ENCODE measurements around the gene UCHL5. TPM values are rescaled to one million over a fixed set of nuclear protein-coding genes. Genes with fewer than 3 reads are reported as not detected.
"Not testable (repeated sequence)": the region's sequence is repeated elsewhere in the genome, so short reads cannot be mapped to it uniquely, and the experiment has no call there.

The UCHL5 gene
- total RNA-seq, 1 donor from 2014 or later: 26.0 TPM

DNA sequence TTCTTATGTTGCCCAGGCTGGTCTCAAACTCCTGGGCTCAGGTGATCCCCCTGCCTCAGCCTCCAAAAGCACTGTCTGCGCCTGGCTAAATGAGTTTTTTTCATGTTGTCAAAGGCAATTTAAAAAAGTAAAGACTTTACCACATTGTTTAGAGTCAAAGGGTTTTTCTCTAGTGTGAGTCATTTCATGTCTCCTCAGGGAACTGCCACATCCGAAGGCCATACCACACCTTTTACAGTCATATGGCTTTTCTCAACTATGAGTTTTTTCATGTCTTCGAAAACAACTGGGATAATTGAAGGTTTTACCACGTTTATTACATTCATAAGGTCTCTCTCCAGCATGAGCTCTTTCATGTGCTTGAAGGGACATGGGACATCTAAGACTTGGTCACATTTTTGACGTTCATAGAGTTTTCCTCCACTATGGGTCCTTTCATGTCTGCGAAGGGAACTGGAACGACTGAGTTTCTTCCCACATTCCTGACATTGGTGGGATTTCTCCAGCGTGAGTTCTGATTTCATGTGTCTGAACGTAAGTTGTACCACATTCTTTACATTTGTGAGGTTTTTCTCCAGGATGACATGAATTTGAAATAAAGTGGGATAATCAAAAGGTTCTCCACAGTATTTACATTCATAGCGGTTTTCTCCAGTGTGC is 65.6 kb downstream of the UCHL5 start:
- no peaks in the 10 kb centered on the region for H3K27me3 ChIP-seq (ENCODE audit: low read depth)
- H3K36me3 ChIP-seq: peaks cover 5% of the 10 kb centered on the region
- intact Hi-C loops (cut with DNase I): no loop called here
- H3K4me1 ChIP-seq: no peaks in the 10 kb centered on the region
- no peak overlapping the region for H3K27ac ChIP-seq
- no peak for ATAC-seq
- TF ChIP-seq, protein P1, sequence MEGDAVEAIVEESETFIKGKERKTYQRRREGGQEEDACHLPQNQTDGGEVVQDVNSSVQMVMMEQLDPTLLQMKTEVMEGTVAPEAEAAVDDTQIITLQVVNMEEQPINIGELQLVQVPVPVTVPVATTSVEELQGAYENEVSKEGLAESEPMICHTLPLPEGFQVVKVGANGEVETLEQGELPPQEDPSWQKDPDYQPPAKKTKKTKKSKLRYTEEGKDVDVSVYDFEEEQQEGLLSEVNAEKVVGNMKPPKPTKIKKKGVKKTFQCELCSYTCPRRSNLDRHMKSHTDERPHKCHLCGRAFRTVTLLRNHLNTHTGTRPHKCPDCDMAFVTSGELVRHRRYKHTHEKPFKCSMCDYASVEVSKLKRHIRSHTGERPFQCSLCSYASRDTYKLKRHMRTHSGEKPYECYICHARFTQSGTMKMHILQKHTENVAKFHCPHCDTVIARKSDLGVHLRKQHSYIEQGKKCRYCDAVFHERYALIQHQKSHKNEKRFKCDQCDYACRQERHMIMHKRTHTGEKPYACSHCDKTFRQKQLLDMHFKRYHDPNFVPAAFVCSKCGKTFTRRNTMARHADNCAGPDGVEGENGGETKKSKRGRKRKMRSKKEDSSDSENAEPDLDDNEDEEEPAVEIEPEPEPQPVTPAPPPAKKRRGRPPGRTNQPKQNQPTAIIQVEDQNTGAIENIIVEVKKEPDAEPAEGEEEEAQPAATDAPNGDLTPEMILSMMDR (IDR thresholded peaks at IDR 0.05): no peak
- no peak for DNase-seq
- no peaks in the 10 kb centered on the region for H3K9me3 ChIP-seq
- H3K4me3 ChIP-seq: no peak overlapping the region

DNA sequence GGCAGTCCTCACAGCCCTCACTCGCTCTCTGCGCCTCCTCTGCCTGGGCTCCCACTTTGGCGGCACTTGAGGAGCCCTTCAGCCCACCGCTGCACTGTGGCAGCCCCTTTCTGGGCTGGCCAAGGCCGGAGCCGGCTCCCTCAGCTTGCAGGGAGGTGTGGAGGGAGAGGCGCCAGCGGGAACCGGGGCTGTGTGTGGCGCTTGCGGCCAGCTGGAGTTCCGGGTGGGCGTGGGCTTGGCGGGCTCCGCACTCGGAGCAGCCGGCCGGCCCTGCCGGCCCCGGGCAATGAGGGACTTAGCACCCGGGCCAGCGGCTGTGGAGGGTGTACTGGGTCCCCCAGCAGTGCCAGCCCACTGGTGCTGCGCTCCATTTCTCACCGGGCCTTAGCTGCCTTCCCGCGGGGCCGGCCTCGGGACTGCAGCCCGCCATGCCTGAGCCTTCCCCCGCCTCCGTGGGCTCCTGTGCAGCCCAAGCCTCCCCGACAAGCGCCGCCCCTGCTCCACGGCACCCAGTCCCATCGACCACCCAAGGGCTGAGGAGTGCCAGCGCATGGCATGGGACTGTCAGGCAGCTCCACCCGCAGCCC is 72.3 kb downstream of the UCHL5 start:
- H3K4me1 ChIP-seq; DNase-seq; ATAC-seq; H3K27me3 ChIP-seq (ENCODE audit: low read depth); H3K27ac ChIP-seq; H3K36me3 ChIP-seq; H3K9me3 ChIP-seq; intact Hi-C loops (cut with DNase I); H3K4me3 ChIP-seq: not testable (repeated sequence)

DNA sequence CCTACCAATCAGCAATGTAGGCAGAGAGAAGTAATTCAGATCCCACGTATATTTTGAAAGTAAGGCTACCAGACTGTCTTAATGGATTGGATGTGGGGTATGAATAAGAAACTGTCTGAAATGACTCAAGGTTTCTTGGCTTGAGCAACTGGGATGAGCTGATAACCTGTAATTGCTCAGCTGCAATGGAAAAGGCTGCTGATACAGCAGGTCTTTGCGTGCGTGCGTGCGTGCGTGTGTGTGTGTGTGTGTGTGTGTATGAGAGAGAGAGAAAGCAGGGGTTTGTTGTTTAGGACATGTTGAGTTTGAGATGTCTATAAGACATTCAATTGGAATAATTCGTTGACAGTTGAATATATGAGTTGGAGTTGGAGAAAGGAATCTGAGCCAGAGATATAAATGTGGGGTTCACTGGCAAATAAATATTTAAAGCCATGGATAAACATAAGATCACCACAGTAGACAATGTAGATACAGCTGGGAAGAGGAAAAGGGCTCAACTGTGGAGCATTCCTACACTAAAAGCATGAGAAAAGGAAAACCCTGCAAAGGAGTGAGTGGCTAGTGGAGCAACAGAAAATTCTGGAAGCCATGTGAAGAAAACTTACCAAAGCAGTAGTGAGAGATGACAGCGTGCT is 72.9 kb downstream of the UCHL5 start:
- ATAC-seq: no peak
- no peak overlapping the region for H3K4me3 ChIP-seq
- no peak for DNase-seq

DNA sequence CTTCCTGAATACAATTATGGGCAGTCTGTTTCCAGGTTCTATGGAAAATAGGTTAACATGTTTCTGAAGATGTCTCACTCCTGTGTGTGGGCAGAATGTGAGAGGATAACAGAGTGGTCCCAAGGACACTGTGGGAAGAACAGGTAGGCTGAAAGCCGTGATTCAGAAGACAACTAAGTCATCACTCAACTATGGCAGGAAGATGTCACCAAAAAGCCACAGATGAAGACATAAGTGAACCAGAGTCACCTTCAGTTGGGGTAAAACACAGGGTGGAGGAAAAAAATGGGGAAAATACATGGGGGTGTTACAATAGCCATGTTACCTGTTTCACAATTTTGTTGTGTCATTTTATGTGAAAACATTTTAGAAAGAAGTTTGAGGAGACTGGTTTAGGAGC is 75.1 kb downstream of the UCHL5 start:
- no peak for DNase-seq
- Histone ChIP-seq H3K27ac (no peak overlapping the region), H3K36me3 (no peaks in the 10 kb centered on the region), H3K4me1 (no peaks in the 10 kb centered on the region), H3K27me3 (ENCODE audit: low read depth) (no peaks in the 10 kb centered on the region), H3K4me3 (no peak overlapping the region), H3K9me3 (no peaks in the 10 kb centered on the region)
- TF ChIP-seq, protein P1 (IDR thresholded peaks at IDR 0.05): no peak
- no peak for ATAC-seq
- intact Hi-C loops (cut with DNase I): no loop called here

More for the DNA sequence above, 72.9 kb downstream of the UCHL5 start:
- H3K27ac ChIP-seq: no peak overlapping the region
- TF ChIP-seq, protein P1 (IDR thresholded peaks at IDR 0.05): no peak
- H3K9me3 ChIP-seq: no peaks in the 10 kb centered on the region
- no peaks in the 10 kb centered on the region for H3K4me1 ChIP-seq
- intact Hi-C loops (cut with DNase I): no loop called here
- H3K27me3 ChIP-seq (ENCODE audit: low read depth): no peaks in the 10 kb centered on the region
- H3K36me3 ChIP-seq: no peaks in the 10 kb centered on the region

DNA sequence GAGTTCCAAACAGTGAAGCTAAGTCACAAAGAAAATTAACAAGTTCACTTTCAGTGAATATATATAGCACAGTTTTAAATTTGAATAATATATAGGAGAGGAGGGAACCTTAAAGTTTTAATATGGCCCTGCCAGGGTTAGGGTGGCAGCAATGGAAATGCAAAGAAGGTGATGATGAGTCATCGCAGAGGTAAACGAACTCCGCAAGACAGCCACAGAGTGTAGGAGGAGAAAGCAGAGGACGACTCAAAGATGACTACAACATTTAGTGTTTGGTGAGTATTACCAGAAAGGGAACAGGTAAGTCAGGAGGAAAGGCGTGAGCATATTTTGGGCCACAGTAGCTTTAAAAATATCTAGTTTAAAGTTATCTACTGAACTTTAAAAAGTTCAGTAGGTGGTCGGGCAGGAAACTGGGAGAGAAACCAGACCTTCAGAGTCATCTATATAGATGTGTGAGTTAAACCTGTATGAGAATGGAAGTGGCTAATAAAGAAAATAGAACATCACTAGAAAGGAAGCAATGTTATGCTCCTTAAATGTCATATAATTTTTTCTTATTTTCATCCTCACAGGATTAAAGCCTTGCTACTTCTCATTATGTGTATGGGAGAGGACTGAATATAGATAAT is 75.7 kb downstream of the UCHL5 start:
- Histone ChIP-seq H3K4me1 (no peaks in the 10 kb centered on the region), H3K27ac (no peak overlapping the region), H3K4me3 (no peak overlapping the region), H3K27me3 (ENCODE audit: low read depth) (no peaks in the 10 kb centered on the region), H3K36me3 (no peaks in the 10 kb centered on the region), H3K9me3 (no peaks in the 10 kb centered on the region)
- intact Hi-C loops (cut with DNase I): no loop called here
- DNase-seq (no peak), ATAC-seq (no peak)
- TF ChIP-seq, protein P1 (IDR thresholded peaks at IDR 0.05): no peak

DNA sequence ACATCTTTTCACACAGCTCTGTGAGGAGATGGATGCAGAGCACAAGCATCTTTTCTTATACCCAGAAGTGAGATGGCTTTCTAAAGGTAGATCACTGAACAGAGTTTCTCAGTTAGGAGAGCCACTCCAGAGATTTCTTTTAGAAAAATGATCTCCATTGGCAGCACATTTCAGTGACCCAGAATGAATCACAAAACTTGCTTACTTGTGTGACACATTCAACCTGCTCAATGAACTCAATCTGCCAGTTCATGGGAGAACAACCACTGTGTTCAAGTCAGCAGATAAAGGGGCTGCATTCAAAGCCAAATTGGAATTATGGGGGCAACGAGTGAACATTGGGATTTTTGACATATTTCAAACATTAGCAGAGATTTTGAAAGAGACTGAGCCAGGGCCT is 78.3 kb downstream of the UCHL5 start:
- H3K36me3 ChIP-seq: no peaks in the 10 kb centered on the region
- no peak for DNase-seq
- no peak overlapping the region for H3K4me3 ChIP-seq
- no peaks in the 10 kb centered on the region for H3K9me3 ChIP-seq
- intact Hi-C loops (cut with DNase I): no loop called here
- H3K27ac ChIP-seq: no peak overlapping the region
- TF ChIP-seq, protein P1 (IDR thresholded peaks at IDR 0.05): no peak
- no peaks in the 10 kb centered on the region for H3K4me1 ChIP-seq
- no peak for ATAC-seq
- no peaks in the 10 kb centered on the region for H3K27me3 ChIP-seq (ENCODE audit: low read depth)

DNA sequence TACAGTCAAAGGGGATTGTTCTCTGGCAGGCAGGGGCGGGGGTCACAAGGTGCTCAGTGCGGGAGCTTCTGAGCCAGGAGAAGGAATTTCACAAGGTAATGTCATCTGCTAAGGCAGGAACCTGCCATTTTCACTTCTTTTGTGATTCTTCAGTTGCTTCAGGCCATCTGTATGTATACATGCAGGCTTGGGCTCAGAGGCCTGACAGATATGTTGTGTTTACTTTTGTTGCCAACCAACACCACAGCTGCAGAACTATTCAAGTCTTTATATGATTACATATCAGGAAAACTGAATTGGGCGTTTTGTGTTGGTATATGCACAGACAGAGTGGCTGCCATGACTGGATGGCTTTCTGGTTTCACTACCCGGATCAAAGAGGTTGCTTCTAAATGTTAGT is 78.8 kb downstream of the UCHL5 start:
- H3K36me3 ChIP-seq; H3K4me1 ChIP-seq; H3K27me3 ChIP-seq (ENCODE audit: low read depth); DNase-seq; H3K9me3 ChIP-seq; intact Hi-C loops (cut with DNase I); ATAC-seq; H3K27ac ChIP-seq; H3K4me3 ChIP-seq: not testable (repeated sequence)

All from lower lobe of right lung (tissue), 2 donors.